HEK293 (cell line): ENCODE results near the gene CCDC28B.

Experiments used
- ELK4 ChIP-seq: IDR thresholded peaks from 2 replicates; pipeline ENCODE4 v1.6.1; 2011; ENCODE audit warnings: mild to moderate bottlenecking, low read depth, low read length, borderline replicate concordance
- REST ChIP-seq: fragments of 450-650 bp; formaldehyde crosslinking; IDR thresholded peaks from 2 replicates; pipeline ENCODE4 v1.5.1; 2016; ENCODE audit warnings: missing biosample characterization, missing genetic modification characterization
- ZNF10 ChIP-seq: fragments of 450-650 bp; formaldehyde crosslinking; IDR thresholded peaks from 2 replicates; pipeline ENCODE4 v1.5.1; 2017; ENCODE audit warnings: missing biosample characterization, missing genetic modification characterization

- TF ChIP-seq REST (tag by site-specific recombination) (no peak), ELK4 (no peak), ZNF10 (tag by site-specific recombination) (no peak)
These were observed 4.9 kb upstream of the CCDC28B start for GRCh38 chr1:32195531-32195930.
